Panc1 (cell line): ENCODE measurements around the gene DIDO1. TPM values are rescaled to one million over a fixed set of nuclear protein-coding genes. Genes with fewer than 3 reads are reported as not detected.

Source experiments
- ATAC-seq: fragments of 200-7000 bp; cut with Tn5 transposase; 2 replicates; pipeline ENCODE4 v1.9.1; 2020; ENCODE audit warnings: mild to moderate bottlenecking, moderate library complexity
- BruUV-seq: library from RNA; stranded (reverse); fragments of 400-500 nt; replicated peaks from 2 replicates; lab custom pipeline; 2021; lab: Mats Ljungman, UMichigan
- CTCF ChIA-PET: fragments of 300-600 bp; sonication (Branson Sonifier 250); formaldehyde crosslinking; loops from one replicate; lab custom pipeline; 2022; ENCODE audit warnings: antibody characterized with exemption; lab: Charles Lee
- POLR2A ChIA-PET: fragments of 300-600 bp; sonication (Branson Sonifier 250); formaldehyde crosslinking; loops from one replicate; lab custom pipeline; 2022; ENCODE audit warnings: antibody characterized with exemption; lab: Charles Lee
- DNase-seq: peaks from one replicate; pipeline ENCODE4 v3.0.0-alpha.2; 2010; ENCODE audit warnings: low read depth, low spot score
- H3K27ac ChIP-seq: 2 replicates; pipeline ENCODE4 v1.5.1; 2011; ENCODE audit warnings: mild to moderate bottlenecking, low read length, inconsistent platforms
- H3K27me3 ChIP-seq: fragments of 200-500 bp; sonication (Bioruptor generic); 2 replicates; pipeline ENCODE4 v1.6.0; 2014; ENCODE audit warnings: low read length, inconsistent platforms; ENCODE audit not compliant: control insufficient read depth, insufficient read depth
- H3K36me3 ChIP-seq: fragments of 200-500 bp; sonication (Bioruptor generic); 2 replicates; pipeline ENCODE4 v1.5.1; 2014; ENCODE audit warnings: inconsistent platforms, mild to moderate bottlenecking, low read length, moderate library complexity; ENCODE audit not compliant: control insufficient read depth, insufficient read depth
- H3K4me1 ChIP-seq: 2 replicates; pipeline ENCODE4 v1.5.1; 2011; ENCODE audit warnings: inconsistent platforms, mild to moderate bottlenecking, low read length, moderate library complexity; ENCODE audit not compliant: control insufficient read depth, insufficient read depth
- H3K4me3 ChIP-seq, 2 experiments: 2 replicates each; pipeline ENCODE4 v1.5.1; 2011 to 2012; ENCODE audit warnings: low read depth in 2 of 2, low read length in 2 of 2, mild to moderate bottlenecking in 2 of 2, inconsistent platforms in 1 of 2, moderate library complexity in 1 of 2
- H3K9me3 ChIP-seq: fragments of 200-500 bp; sonication (Bioruptor generic); 2 replicates; pipeline ENCODE4 v1.5.1; 2014; ENCODE audit warnings: low read depth, mild to moderate bottlenecking, inconsistent platforms, low read length, moderate library complexity; ENCODE audit not compliant: control insufficient read depth, insufficient read depth
- CTCF ChIP-seq: fragments of 450-650 bp; IDR thresholded peaks from 2 replicates; pipeline ENCODE4 v1.5.1; 2017; ENCODE audit warnings: mild to moderate bottlenecking
- POLR2AphosphoS5 ChIP-seq: IDR thresholded peaks from 2 replicates; pipeline ENCODE4 v1.6.1; 2012; ENCODE audit warnings: mild to moderate bottlenecking, low read depth, low read length, moderate library complexity
- REST ChIP-seq, 2 experiments: IDR thresholded peaks; 2 replicates each; pipeline ENCODE4 v1.6.1; 2011 to 2012; ENCODE audit warnings: low read depth in 2 of 2, control low read depth in 1 of 2, low read length in 1 of 2, mild to moderate bottlenecking in 1 of 2, moderate library complexity in 1 of 2; ENCODE audit not compliant: insufficient read depth in 1 of 2
- SIN3A ChIP-seq: IDR thresholded peaks from 2 replicates; pipeline ENCODE4 v1.6.1; 2012; ENCODE audit warnings: low read depth, mild to moderate bottlenecking, low read length, moderate library complexity, borderline replicate concordance; ENCODE audit not compliant: insufficient read depth
- TCF7L2 ChIP-seq: IDR thresholded peaks from 2 replicates; pipeline ENCODE4 v1.6.1; 2011; ENCODE audit warnings: mild to moderate bottlenecking, low read depth, low read length, inconsistent platforms
- in situ Hi-C: cut with HindIII; loops from 2 replicates; pipeline ENCODE4 v1.10.0; 2016; ENCODE audit warnings: low sequenced_read_pairs, low pct_unique_long_range_greater_than_20kb
- intact Hi-C: fragments of 100-400 bp; cut with micrococcal nuclease; formaldehyde crosslinking; loops from one replicate; pipeline ENCODE4 v1.10.0; 2022; ENCODE audit not compliant: unreplicated experiment
- total RNA-seq: library from RNA; stranded (reverse); gene quantifications from one replicate; pipeline ENCODE4 v1.2.1, GENCODE V29; 2021; ENCODE audit not compliant: unreplicated experiment

DIDO1 gene
- total RNA-seq, 1 experiment from 2014 or later: 57.3 TPM

GRCh38 chr20:62924442-62925075, 1.7 kb downstream of the DIDO1 start:
- no peak for TF ChIP-seq REST (IDR thresholded peaks at IDR 0.05; ENCODE audit: insufficient read depth in 1 of 2, low read depth in 2 of 2, low read length in 1 of 2)
- no peak for TF ChIP-seq SIN3A
- no peak for TF ChIP-seq CTCF
- TF ChIP-seq POLR2AphosphoS5: no peak
- CTCF ChIA-PET: no interaction called here
- no peak for DNase-seq
- POLR2A ChIA-PET: no interaction called here
- peak overlapping the region; percentile 90 for H3K27ac ChIP-seq
- peaks cover 66% of the 10 kb centered on the region for H3K4me1 ChIP-seq
- no TSS peak for BruUV-seq
- no peaks in the 10 kb centered on the region for H3K27me3 ChIP-seq
- H3K9me3 ChIP-seq: no peaks in the 10 kb centered on the region
- intact Hi-C loops (no loop called here), in situ Hi-C loops (no loop called here)
- no peaks in the 10 kb centered on the region; the same call in 1 of the 2 replicates for H3K36me3 ChIP-seq
- ATAC-seq: no peak
- H3K4me3 ChIP-seq: peak overlapping the region; percentile 83 to 95

GRCh38 chr20:62923669-62924441, 2.5 kb downstream of the DIDO1 start:
- intact Hi-C loops: no loop called here
- H3K27ac ChIP-seq: peak overlapping the region; percentile 90
- H3K4me1 ChIP-seq: peaks cover 70% of the 10 kb centered on the region
- BruUV-seq: TSS peak; percentile 60
- H3K4me3 ChIP-seq: peak overlapping the region; percentile 83 to 95
- H3K9me3 ChIP-seq: no peaks in the 10 kb centered on the region
- H3K27me3 ChIP-seq: no peaks in the 10 kb centered on the region
- ATAC-seq (no peak), DNase-seq (no peak)
- in situ Hi-C loops: no loop called here
- ChIA-PET POLR2A (no interaction called here), CTCF (interaction anchor here (1.0 kb wide), 1 partner anchor 23 kb away, joined by 3 read pairs; no protein-coding TSS in a partner anchor)
- TF ChIP-seq CTCF: no peak
- no peak for TF ChIP-seq TCF7L2
- no peak for TF ChIP-seq SIN3A
- TF ChIP-seq POLR2AphosphoS5: no peak
- TF ChIP-seq REST (IDR thresholded peaks at IDR 0.05; ENCODE audit: insufficient read depth in 1 of 2, low read depth in 2 of 2, low read length in 1 of 2): no peak
- no peaks in the 10 kb centered on the region; the same call in 1 of the 2 replicates for H3K36me3 ChIP-seq
